Type B pancreatic cell (in vitro differentiated cells): ENCODE data around the gene ANKRD33B. TPM values are rescaled to one million over a fixed set of nuclear protein-coding genes. Genes with fewer than 3 reads are reported as not detected.

ENCODE experiments used
- DNase-seq: peaks from one replicate; pipeline ENCODE4 v3.0.0; 2021; ENCODE audit warnings: mixed read lengths; ENCODE audit not compliant: unreplicated experiment; ENCODE audit errors: extremely low spot score
- H3K27ac Mint-ChIP-seq: 2 replicates; pipeline ENCODE4 v1.8.0; 2021; ENCODE audit warnings: mild to moderate bottlenecking, mixed read lengths
- H3K27me3 Mint-ChIP-seq: 2 replicates; pipeline ENCODE4 v1.8.0; 2021; ENCODE audit warnings: mixed read lengths
- H3K36me3 Mint-ChIP-seq: 2 replicates; pipeline ENCODE4 v1.8.0; 2021; ENCODE audit warnings: mixed read lengths
- H3K4me1 Mint-ChIP-seq: one replicate; pipeline ENCODE4 v1.8.0; 2021; ENCODE audit warnings: mixed read lengths; ENCODE audit not compliant: unreplicated experiment
- H3K4me3 Mint-ChIP-seq: 2 replicates; pipeline ENCODE4 v1.8.0; 2021; ENCODE audit warnings: mild to moderate bottlenecking, mixed read lengths
- H3K9me3 Mint-ChIP-seq: 2 replicates; pipeline ENCODE4 v1.8.0; 2021; ENCODE audit warnings: mixed read lengths
- CTCF ChIP-seq: fragments of 200-600 bp; sonication (generic); conservative IDR thresholded peaks from 2 replicates; pipeline ENCODE4 v1.5.0; 2021; ENCODE audit warnings: antibody characterized with exemption, mild to moderate bottlenecking
- total RNA-seq: library from RNA; stranded (reverse); gene quantifications from 2 replicates; pipeline ENCODE4 v1.2.1, GENCODE V29; 2021; ENCODE audit warnings: low replicate concordance

The ANKRD33B gene
- total RNA-seq, 1 donor from 2014 or later = 3.4 TPM

GRCh38 chr5:10556893-10557746 lies 6.8 kb upstream of the ANKRD33B start:
- TF ChIP-seq CTCF = no peak
- no peak overlapping the region for H3K4me3 Mint-ChIP-seq
- H3K4me1 Mint-ChIP-seq = peaks cover 20% of the 10 kb centered on the region
- no peaks in the 10 kb centered on the region for H3K9me3 Mint-ChIP-seq
- H3K36me3 Mint-ChIP-seq = no peaks in the 10 kb centered on the region
- peaks cover 46% of the 10 kb centered on the region for H3K27me3 Mint-ChIP-seq
- DNase-seq = no peak
- H3K27ac Mint-ChIP-seq = no peak overlapping the region

- Mint-ChIP-seq H3K36me3 (no peaks in the 10 kb centered on the region), H3K9me3 (no peaks in the 10 kb centered on the region), H3K4me1 (peaks cover 20% of the 10 kb centered on the region), H3K4me3 (no peak overlapping the region), H3K27ac (no peak overlapping the region), H3K27me3 (peaks cover 45% of the 10 kb centered on the region)
- TF ChIP-seq CTCF = no peak
- no peak for DNase-seq
Measured at GRCh38 chr5:10559151-10559550, 4.7 kb upstream of the ANKRD33B start.

GRCh38 chr5:10559871-10560270 lies 4.0 kb upstream of the ANKRD33B start:
- Mint-ChIP-seq H3K27ac (no peak overlapping the region), H3K9me3 (no peaks in the 10 kb centered on the region), H3K4me3 (peak overlapping the region; percentile 0), H3K27me3 (peaks cover 42% of the 10 kb centered on the region), H3K36me3 (no peaks in the 10 kb centered on the region), H3K4me1 (peaks cover 20% of the 10 kb centered on the region)
- no peak for DNase-seq
- TF ChIP-seq CTCF = no peak

- no peaks in the 10 kb centered on the region for H3K36me3 Mint-ChIP-seq
- H3K9me3 Mint-ChIP-seq = no peaks in the 10 kb centered on the region
- no peak for DNase-seq
- H3K4me3 Mint-ChIP-seq = peak overlapping the region; percentile 49
- H3K4me1 Mint-ChIP-seq = peaks cover 16% of the 10 kb centered on the region
- peaks cover 45% of the 10 kb centered on the region for H3K27me3 Mint-ChIP-seq
- no peak for TF ChIP-seq CTCF
- no peak overlapping the region for H3K27ac Mint-ChIP-seq
Measured at GRCh38 chr5:10562201-10563109, 1.4 kb upstream of the ANKRD33B start.

GRCh38 chr5:10563110-10563944 lies 543 bp upstream of the ANKRD33B start:
- Mint-ChIP-seq H3K36me3 (no peaks in the 10 kb centered on the region), H3K4me1 (peaks cover 14% of the 10 kb centered on the region), H3K27me3 (peaks cover 45% of the 10 kb centered on the region), H3K27ac (no peak overlapping the region), H3K9me3 (no peaks in the 10 kb centered on the region), H3K4me3 (peak overlapping the region; percentile 49)
- TF ChIP-seq CTCF = no peak
- DNase-seq = no peak
